GM21576 (cell line): ENCODE results near the gene HSPB2.

Source experiments
- ATAC-seq: cut with Tn5 transposase; IDR thresholded peaks from one replicate; pipeline ENCODE4 v1.9.1; 2021; ENCODE audit warnings: mild to moderate bottlenecking, moderate library complexity; ENCODE audit not compliant: unreplicated experiment

HSPB2 gene

GRCh38 chr11:111936040-111936540 lies 23.6 kb downstream of the HSPB2 start:
- ATAC-seq, result no peak

GRCh38 chr11:111937461-111937769 lies 24.9 kb downstream of the HSPB2 start:
- ATAC-seq, result no peak

GRCh38 chr11:111937844-111938243 lies 25.3 kb downstream of the HSPB2 start:
- ATAC-seq, result no peak

DNA sequence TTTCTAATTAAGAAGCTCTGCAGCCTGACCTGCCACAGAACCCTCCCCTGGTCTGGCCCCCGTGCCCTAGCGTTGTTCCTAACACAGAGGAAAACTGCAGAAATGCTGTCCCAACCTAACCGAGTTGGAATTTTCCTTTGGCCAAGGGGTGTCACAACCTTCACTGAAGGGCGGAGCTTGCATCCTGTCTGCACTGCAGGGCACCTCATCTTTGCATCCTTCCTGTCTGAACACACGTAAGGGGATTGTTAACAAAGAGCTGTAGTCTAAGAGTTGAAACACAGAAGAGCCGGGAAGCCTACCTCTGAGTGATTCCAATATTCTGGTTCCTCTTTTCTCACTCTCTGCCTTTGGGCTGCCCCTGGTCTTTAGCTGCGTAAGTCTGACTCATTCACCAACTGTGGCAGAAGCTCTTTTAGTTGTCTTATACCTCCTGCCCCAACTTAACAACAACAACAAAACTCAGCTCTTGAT lies 26.2 kb downstream of the HSPB2 start:
- peak; percentile 77 for ATAC-seq

DNA sequence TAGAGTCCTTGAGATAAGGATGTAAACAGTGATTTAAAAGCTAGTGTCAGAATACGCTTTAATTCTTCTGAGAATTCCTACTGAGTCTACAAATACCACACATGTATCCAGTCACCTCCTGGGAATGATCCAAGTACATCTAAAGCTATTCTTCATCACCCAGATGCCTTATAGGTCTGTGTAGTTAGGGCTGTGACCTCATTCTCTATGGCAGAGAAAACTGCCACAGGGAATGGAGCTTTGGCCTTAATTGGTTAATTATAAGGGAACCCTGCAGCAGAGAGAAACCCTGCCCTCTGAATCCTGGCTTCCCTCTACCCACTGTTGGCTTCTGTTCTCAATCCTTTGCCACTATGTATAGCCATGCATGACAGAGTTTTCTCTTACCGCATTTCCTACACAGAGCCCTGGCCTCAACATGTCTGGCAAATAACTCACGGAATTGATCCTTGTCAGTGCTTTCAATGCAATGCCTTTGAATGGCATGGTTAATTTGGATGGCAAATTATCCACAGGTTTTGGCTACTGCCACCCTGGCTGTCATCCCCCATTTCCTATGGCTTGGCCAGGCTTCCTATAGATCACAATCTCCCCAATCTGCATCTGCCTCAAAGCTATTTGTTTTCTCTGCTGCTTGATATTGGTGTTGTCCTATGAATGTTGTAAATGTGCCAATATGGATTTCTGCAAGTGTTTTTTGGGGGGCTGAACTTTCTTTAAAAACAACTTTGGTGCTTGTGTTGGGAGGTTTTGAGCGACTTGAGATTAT lies 27.5 kb downstream of the HSPB2 start:
- no peak for ATAC-seq

DNA sequence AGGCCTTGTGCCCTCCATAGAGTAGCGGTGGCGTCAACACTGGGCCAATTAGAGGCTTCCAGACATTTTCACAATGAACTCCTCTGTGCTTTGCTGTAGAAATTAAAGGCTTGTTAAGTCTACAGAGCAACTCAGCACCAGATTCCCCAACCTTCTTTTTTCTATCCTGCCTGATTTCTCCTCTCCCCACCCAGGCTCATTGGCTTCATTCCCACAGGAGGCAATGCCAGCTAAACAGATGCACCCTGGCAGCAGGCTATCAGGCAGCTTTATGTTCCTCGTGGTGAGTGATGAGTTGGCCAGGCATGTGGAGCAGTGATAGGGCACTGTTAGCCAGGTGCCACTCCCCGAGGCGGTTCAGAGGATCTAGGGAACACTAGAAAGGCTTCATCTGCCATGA lies 29.4 kb downstream of the HSPB2 start:
- ATAC-seq, result no peak

DNA sequence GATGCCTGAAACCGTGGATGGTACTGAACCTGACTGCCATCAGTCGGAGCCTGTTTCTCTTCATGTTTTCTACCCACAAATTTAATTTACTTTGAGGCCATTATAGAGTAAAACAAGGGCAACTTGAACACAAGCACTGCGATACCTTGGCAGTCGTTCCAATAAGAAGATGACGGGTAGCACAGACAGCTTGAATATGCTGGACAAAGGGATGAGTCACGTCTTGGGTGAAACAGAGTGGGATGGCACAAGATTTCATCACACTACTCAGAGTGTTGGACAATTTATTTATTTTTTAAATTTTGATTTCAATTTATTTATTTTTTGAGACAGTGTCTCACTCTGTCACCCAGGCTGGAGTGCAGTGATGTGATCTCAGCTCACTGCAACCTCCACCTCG lies 30.3 kb downstream of the HSPB2 start:
- no peak for ATAC-seq

- no peak for ATAC-seq
Observed at GRCh38 chr11:111944139-111944538, 31.6 kb downstream of the HSPB2 start.

- ATAC-seq, result no peak
Observed at GRCh38 chr11:111944651-111945051, 32.1 kb downstream of the HSPB2 start.

DNA sequence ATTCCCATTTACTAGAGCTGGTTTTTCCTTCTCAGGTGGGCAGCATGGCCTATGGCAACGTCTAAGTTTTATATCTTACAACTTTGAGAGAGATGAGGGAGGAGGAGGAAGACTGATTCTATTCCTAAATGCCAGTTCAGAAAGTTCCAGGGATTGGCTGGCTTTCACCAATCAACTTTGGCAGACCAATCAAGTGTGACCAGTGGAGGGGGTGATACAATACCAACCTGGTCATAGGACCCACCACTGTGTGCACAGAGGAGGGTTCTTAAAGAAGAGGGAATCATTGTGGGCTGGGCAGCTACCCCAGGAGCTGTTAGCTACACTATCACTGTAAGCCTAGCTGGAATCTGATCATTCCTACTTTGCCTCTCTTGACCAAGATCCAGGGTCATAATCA lies 32.7 kb downstream of the HSPB2 start:
- no peak for ATAC-seq

DNA sequence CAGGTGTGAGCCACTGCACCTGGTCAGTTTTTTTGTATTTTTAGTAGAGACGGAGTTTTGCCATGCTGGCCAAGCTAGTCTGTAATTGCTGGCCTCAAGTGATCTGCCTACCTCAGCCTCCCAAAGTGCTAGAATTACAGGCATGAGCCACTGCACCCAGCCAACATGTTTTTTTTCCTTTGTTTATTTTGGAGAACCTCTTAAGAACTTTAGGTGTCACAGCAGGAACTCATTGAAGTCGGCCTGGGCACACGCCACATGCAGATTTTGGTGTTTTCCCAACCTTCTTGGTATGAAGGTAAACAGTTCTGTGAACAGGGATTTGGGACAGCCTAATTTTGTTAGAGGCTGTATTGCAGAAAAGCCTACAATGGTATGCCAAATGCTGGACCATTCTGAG lies 34.0 kb downstream of the HSPB2 start:
- no peak for ATAC-seq

GRCh38 chr11:111947143-111947542 lies 34.6 kb downstream of the HSPB2 start:
- ATAC-seq, result no peak

DNA sequence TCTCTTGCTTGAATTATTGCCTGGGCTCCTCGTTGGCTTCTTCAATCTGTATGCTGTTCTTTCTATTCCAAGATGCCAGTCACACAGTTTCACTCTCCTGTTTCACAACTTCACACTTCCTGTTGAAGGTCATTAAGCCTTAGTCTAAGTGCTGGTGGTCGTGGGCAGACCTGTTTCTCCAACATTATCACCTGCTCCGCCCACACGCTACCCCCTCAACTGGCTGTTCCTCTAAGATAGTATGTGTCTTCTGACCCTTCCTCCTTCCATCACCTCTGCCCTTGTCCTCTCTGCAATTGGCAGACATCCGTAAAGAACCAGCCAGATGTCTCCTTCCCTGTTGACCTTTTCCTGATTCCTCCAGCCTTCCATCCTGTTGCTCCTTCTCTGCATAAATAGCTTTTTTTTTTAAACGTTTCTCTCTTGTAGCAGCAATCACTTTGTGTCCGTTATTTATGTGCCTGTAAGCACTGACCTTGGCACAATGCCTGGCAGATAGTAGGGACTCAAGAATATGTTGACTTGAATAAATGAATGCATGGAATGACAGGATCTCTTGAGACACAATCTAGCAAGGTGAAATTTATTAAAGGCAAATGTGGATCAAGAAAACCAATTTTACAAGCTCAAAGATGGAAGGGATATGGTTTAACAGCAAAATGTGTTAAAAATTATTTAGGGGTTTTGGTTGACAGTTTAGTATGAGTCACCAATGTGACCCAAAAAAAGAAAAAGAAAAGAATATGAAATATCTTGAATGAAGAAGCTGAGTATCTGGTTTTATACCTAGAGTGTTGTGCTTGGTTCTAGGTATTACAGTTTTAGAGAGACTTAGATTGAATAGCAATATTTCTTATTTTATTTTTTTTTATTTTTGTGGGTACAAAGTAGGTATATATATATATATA lies 37.2 kb downstream of the HSPB2 start:
- no peak for ATAC-seq

DNA sequence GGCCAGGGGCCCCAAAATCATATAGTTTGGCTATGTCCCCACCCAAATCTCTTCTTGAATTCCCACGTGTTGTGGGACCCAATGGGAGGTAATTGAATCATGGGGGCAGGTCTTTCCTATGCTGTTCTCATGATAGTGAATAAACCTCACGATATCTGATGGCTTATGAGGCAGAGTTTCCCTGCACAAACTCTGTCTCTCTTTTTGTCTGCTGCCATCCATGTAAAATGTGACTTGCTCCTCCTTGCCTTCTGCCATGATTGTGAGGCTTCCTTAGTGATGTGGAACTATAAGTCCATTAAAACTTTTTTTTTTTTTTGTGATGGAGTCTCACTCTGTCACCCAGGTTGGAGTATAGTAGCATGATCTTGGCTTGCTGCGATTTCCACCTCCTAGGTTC lies 39.0 kb downstream of the HSPB2 start:
- no peak for ATAC-seq

DNA sequence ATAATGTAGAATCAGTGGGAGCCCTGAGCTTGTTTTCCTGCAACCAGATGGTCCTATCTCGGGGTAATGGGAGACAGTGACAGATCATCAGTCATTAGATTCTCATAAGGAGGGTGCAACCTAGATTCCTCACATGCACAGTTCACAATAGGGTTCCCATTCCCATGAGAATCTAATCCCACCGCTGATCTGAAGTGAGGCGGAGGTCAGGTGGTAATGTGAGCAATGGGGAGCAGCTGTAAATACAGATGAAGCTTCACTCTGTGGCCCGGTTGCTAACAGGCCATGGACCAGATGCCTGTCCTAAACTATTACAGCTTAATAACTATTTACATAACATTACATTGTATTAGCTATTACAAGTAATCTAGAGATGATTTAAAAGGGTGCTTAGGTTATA lies 41.6 kb downstream of the HSPB2 start:
- ATAC-seq, result no peak

DNA sequence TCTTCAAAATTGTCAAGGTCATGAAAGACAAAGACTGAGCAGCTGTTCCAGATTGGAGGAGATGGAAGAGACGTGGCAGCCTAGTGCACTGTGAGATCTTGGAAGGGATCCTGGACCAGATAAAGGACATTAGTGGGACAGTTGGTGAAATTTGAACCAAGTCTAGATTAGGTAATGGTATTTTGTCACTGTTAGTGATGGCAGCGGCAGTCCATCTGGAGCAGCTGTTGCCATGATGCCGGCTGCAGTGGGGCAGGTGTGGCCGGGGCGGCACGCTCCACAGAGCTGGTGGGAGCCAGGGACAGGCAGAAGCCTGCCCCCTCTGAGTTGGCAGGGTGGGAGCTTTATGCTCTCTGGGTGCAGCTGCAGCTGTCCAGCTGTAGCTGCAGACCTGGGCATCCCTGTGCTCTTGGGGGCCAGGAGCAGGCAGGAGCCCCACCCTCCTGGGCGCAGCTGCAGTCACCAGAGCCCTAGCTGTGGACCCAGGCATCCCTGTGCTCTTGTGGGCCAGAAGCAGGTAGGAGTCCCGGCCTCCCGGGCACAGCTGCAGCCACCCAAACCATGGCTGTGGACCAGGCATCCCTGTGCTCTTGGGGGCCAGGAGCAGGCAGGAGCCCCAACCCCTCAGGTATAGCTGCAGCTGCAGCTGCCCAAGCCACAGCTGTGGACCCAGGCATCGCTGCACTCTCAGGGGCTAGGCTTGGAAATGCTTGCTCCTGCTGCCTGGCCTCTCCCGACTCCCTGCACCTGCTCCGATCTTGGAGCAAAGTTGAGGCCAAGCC lies 45.3 kb downstream of the HSPB2 start:
- no peak for ATAC-seq

DNA sequence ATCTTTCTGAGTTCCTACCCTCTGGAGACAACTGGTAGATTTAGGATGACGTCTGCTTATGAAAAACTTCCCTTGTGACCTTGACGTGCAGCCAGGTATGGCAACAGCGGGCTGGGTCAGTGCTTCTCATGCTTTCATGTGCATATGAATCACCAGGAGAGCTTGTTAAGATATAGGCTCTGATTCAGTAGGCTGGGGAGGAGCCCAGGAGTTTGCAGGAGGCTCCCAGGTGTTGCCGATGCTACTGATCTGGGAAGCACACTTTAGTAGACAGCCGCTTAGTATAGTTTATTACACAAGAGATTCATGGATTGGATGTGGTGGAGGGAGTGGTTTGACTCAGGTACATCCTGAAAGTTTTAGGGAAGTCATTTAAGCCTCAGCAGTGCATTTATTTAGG lies 48.4 kb downstream of the HSPB2 start:
- ATAC-seq, result no peak

DNA sequence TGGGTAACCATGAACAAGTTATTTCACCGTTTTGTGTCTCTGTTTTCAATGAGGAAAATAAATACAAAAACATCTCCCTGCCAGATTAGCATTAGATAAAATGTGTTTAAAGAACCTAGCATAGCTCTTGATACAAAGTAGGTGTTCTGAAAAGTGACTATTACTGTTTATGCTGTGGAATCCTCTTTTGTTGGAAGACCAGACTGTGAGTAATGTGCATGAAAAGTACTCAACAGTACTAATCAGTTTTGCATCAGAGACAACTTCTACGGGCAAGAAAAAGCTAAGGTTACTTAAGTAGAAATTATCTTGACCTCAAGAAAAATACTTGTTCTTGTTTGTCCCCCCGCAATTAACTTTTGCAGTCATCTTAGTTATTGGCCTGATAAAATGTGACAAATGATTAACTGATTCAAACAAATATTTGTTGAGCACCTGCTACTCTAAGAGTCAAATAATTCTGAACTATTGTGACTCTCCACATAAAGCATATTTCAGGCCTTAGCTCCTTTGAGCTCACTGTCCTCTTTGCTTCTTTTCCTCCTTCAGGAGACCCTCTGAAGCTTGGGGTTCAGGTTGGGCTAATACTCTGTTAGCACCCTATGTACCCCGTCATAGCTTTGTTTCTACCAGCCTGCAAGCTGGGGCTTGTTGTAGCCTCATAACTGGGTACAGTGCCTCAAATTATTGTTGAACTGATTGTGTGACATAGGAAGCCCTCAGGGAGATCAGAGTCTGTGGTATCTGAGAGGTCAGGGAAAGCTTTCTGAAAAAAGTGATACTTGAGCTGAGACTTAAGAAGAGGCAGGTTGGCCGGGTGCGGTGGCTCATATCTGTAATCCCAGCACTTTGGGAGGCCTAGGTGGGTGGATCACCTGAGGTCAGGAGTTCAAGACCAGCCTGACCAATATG lies 49.1 kb downstream of the HSPB2 start:
- no peak for ATAC-seq
